Measurements from ENCODE around the gene STAT1. TPM values are rescaled to one million over a fixed set of nuclear protein-coding genes. Genes with fewer than 3 reads are reported as not detected.

The STAT1 gene
- total and polyA plus RNA-seq, 9 of the 15 experiments (the other 6 are each of a cell fraction or from before 2014, with no cell fraction given) = 8.7 to 34.4 (median 26.8) TPM

DNA sequence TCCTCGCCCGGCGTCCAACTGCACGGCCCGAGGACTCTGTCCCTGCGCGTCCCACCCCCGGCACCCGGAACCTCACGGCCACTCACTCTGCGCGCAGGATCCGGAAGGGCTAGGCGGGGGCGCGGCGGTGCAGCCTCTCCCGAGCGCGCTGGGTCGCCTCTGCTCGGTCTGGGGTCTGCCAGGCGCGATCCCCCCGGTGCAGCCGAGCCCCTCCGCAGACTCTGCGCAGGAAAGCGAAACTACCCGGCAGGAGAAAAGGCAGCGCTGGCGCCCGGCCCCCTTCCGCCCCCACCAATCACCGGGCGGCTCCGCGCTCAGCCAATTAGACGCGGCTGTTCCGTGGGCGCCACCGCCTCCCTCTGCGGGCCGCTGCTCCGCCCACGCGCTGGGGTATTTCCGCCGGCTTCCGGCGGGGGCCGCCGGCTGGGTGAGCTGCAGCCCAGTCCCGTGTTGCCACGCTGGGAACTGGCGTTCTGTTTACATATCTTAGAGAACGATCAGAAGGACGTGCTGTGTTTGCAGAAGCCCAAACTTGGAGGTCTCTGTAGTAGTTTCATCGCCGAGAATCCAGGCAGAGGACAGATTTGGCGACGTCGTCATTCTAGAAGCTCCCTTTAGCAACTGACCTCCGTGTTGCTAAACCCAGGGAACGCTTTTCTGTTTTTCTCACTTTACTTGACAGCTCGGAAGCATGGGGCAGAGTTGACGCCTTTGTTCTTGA lies at the start of gene STAT1 (continued):
- TF ChIP-seq, protein P1, sequence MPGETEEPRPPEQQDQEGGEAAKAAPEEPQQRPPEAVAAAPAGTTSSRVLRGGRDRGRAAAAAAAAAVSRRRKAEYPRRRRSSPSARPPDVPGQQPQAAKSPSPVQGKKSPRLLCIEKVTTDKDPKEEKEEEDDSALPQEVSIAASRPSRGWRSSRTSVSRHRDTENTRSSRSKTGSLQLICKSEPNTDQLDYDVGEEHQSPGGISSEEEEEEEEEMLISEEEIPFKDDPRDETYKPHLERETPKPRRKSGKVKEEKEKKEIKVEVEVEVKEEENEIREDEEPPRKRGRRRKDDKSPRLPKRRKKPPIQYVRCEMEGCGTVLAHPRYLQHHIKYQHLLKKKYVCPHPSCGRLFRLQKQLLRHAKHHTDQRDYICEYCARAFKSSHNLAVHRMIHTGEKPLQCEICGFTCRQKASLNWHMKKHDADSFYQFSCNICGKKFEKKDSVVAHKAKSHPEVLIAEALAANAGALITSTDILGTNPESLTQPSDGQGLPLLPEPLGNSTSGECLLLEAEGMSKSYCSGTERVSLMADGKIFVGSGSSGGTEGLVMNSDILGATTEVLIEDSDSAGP (CRISPR knock-in tag; IDR thresholded peaks at IDR 0.05) = no peak
- TF ChIP-seq TAF9B (IDR thresholded peaks at IDR 0.05; ENCODE audit: partially characterized antibody) (peak; percentile 80), SOX6 (IDR thresholded peaks at IDR 0.05) (peak; percentile 62), TCF3 (CRISPR knock-in tag; IDR thresholded peaks at IDR 0.05) (no peak; the same call in 1 of the 2 replicates), NONO (IDR thresholded peaks at IDR 0.05; ENCODE audit: low read depth in 2 of 2, low read length in 1 of 2) (peak; percentile 11 to 18; a peak in 1 of 4 replicates), EP300 (IDR thresholded peaks at IDR 0.05; ENCODE audit: low read length) (peak; percentile 91), LCOR (CRISPR knock-in tag; IDR thresholded peaks at IDR 0.05) (peak; percentile 62; the same call in 1 of the 2 replicates), FIP1L1 (IDR thresholded peaks at IDR 0.05; ENCODE audit: low read depth, low read length, poor library complexity, severe bottlenecking) (peak; percentile 82), SMAD2 (IDR thresholded peaks at IDR 0.05; ENCODE audit: low read depth, low read length) (no peak), ZNF778 (CRISPR knock-in tag; IDR thresholded peaks at IDR 0.05) (no peak), U2AF1 (optimal IDR thresholded peaks at IDR 0.05; ENCODE audit: low read depth, low read length) (peak; percentile 84), SAP30 (IDR thresholded peaks at IDR 0.05; ENCODE audit: borderline replicate concordance, insufficient read depth, low read depth, low read length, poor library complexity, severe bottlenecking) (peak; percentile 65), ZC3H8 (IDR thresholded peaks at IDR 0.05) (no peak), FOXK2 (conservative IDR thresholded peaks at IDR 0.05 in 1 of 2, IDR thresholded peaks at IDR 0.05 in 1 of 2; ENCODE audit: low read depth in 2 of 2) (peak; percentile 75 to 83), CREB1 (IDR thresholded peaks at IDR 0.05) (0 out of 2 replicates have a peak, but pooled peaks have one; percentile 34), CREB1 (CRISPR knock-in tag; IDR thresholded peaks at IDR 0.05) (no peak), NFIC (IDR thresholded peaks at IDR 0.05) (peak; percentile 29; the same call in 1 of the 2 replicates)
- TF ChIP-seq, protein P2, sequence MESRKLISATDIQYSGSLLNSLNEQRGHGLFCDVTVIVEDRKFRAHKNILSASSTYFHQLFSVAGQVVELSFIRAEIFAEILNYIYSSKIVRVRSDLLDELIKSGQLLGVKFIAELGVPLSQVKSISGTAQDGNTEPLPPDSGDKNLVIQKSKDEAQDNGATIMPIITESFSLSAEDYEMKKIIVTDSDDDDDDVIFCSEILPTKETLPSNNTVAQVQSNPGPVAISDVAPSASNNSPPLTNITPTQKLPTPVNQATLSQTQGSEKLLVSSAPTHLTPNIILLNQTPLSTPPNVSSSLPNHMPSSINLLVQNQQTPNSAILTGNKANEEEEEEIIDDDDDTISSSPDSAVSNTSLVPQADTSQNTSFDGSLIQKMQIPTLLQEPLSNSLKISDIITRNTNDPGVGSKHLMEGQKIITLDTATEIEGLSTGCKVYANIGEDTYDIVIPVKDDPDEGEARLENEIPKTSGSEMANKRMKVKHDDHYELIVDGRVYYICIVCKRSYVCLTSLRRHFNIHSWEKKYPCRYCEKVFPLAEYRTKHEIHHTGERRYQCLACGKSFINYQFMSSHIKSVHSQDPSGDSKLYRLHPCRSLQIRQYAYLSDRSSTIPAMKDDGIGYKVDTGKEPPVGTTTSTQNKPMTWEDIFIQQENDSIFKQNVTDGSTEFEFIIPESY (CRISPR knock-in tag; IDR thresholded peaks at IDR 0.05) = no peak; the same call in 1 of the 2 replicates
- TF ChIP-seq, protein P3, sequence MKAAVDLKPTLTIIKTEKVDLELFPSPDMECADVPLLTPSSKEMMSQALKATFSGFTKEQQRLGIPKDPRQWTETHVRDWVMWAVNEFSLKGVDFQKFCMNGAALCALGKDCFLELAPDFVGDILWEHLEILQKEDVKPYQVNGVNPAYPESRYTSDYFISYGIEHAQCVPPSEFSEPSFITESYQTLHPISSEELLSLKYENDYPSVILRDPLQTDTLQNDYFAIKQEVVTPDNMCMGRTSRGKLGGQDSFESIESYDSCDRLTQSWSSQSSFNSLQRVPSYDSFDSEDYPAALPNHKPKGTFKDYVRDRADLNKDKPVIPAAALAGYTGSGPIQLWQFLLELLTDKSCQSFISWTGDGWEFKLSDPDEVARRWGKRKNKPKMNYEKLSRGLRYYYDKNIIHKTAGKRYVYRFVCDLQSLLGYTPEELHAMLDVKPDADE (conservative IDR thresholded peaks at IDR 0.05; ENCODE audit: control insufficient read depth, low read depth, low read length) = peak; percentile 86
- TF ChIP-seq, protein P4, sequence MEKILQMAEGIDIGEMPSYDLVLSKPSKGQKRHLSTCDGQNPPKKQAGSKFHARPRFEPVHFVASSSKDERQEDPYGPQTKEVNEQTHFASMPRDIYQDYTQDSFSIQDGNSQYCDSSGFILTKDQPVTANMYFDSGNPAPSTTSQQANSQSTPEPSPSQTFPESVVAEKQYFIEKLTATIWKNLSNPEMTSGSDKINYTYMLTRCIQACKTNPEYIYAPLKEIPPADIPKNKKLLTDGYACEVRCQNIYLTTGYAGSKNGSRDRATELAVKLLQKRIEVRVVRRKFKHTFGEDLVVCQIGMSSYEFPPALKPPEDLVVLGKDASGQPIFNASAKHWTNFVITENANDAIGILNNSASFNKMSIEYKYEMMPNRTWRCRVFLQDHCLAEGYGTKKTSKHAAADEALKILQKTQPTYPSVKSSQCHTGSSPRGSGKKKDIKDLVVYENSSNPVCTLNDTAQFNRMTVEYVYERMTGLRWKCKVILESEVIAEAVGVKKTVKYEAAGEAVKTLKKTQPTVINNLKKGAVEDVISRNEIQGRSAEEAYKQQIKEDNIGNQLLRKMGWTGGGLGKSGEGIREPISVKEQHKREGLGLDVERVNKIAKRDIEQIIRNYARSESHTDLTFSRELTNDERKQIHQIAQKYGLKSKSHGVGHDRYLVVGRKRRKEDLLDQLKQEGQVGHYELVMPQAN (IDR thresholded peaks at IDR 0.05; ENCODE audit: borderline replicate concordance) = peak; percentile 60; the same call in 1 of the 2 replicates

All from K562 (cell line).